IPS DF 4.7 (cell line): ENCODE measurements around the gene SKAP1.
"Not testable (repeated sequence)": the region's sequence is repeated elsewhere in the genome, so short reads cannot be mapped to it uniquely, and the experiment has no call there.

Experiments
- DNase-seq: peaks from one replicate; pipeline ENCODE4 v3.0.0-alpha.2; 2013; ENCODE audit warnings: low spot score; ENCODE audit errors: extremely low read depth

SKAP1 gene

DNA sequence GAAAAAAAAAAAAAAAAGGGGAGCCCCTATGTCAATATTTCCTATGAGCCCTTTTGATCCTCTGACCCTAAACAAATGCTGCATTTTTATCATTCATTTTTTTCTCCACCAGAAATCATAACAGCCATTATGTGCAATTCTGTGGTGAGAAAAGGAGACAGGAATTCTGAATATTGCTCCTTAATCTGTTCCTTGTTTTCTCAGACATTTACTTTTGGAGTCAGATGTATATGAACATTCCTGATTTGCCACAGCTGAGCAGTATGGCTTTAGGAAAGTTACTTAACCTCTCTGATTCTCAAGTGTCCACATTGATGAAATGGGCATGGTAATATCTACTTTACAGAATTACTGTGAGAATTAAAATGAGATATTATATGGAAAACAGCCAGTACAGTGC lies 144.4 kb downstream of the SKAP1 start:
- DNase-seq = no peak

DNA sequence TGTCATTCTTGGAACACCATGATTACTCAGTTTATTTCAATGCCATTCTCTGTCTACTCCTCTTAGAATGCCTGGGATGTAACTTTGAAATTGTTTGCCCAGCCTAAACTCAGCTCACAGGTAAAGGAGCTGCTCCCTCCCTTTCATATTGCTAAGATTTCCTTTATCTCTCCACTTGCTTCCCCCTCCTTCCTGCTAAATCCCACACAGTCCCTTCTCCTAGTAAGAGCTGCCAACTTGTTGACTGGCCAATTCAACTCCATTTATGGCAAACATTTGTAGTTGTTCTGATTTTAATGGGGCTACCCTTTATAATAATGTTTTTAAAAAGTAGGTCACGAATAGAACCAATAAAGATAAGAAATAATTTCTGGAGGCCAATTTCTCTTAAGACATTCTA lies 146.1 kb downstream of the SKAP1 start:
- no peak for DNase-seq

DNA sequence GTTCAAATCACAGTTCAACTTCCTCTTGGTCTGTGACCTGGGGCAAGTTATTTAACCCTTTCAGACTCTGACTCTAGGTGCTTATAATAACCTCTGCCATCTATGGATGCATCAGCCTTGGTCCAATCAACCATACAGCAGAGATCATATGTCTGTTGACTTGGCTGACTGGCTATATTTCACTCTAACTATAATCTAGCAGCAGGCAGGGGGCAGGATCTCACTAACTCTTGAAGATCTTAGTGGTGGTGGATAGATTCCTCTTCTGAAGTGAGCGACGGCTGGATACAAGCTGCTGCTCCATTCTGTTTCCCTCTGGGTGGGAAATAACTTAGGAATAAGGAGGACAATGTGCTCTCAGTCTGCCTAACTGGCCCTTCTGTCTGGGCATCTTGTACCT lies 146.6 kb downstream of the SKAP1 start:
- DNase-seq = no peak

DNA sequence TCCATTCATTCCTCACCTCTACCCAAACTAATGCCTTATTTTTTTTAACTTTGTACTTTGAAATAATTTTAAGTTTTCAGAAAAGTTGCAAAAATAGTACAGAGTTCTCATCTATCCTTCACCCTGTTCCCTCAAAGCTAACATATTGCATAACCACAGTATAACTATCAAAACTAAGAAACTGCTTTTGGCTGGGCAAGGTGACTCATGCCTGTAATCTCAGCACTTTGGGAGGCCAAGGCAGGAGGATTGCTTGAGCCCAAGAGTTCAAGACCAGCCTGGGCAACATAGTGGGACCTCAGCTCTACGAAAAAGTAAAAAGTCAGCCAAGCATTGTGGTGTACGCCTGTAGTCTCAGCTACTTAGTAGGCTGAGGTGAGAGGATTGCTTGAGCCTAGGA lies 147.7 kb downstream of the SKAP1 start:
- DNase-seq = no peak

DNA sequence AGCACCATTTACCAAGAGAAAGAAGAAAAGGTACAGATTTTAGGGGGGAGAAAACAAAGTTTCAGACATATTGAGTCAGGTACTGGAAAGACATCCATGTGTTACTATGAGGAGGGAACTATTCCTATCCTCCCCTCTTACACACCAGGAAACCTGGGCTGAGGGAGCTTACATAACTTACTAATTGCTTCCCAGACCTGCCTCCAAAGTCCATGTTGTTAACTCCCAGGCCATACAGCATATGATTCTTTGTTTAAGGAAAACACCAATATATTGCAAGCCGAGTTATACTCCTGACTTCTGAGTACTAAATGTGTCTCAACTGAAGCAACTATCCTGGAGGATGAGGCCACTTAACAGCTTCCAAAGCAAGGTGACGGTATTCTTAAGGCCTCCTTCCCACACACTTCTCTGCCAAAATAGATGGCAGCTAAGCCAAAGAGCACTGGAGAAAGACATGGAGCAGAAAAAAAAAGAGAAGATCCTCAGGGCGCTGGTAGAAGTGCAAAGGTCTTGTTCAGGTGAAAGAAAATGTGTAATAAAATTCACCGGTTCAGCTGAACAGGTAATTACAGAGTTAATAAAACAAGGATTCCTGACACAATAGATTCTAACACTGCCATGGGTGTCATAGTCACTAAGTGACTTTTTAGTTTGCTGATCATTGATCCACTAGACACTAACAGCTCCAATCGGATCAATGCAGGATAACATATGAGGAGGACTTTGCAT lies 151.1 kb downstream of the SKAP1 start:
- no peak for DNase-seq

DNA sequence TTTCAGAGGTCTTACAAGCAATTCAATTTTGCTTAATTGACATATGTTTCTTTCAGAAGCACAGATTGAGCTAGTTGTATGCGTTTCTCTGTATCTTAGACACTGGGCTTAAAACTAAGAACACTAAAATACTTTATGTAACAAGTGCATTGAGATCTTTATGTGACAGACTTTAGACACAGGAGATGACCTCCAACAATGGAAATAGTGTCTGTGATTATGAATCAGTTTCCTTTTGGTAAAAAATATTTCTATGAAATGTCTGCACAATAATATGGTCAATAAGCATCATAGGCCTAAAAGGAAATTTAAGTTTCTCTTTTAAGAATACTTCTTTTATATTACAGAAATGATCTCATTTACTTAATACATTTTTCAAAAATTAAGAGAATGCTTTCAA lies 153.2 kb downstream of the SKAP1 start:
- no peak for DNase-seq

DNA sequence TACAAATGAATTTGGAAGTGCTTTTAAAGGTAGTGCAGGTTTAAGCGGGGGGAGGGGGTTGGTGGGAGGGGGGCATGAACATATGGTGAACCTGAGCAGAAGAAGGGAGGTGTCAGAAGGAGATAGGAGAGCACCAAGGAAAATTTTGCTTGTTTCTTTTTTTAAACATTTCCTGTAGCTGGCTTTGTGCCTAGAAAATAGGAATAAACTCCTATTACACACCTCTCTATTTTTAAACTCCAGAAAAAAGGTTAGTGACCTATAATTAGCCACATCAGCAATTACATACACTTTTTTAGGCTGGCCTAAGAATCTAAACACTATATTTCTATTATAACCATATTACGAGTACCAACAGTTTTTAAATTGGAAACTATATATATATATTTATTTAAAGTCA lies 159.1 kb downstream of the SKAP1 start:
- DNase-seq = no peak

DNA sequence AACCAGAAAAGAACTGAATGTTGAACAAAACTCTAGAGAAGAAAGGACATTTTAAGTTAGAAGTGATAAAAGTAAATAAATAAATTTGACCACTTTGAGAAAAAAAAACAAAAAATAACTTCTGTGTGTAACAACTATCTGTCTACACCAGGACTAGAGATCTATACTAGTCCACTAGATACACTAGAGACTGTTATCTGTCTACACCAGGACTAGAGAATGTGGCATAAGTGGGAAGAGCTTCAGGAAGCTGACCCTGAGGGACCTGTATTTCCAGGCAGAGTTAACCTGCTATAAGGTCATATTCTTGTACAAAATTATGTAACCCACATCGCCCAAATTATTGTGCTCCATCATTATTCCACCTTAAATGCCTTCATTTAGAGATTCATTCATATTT lies 160.8 kb downstream of the SKAP1 start:
- DNase-seq = no peak

DNA sequence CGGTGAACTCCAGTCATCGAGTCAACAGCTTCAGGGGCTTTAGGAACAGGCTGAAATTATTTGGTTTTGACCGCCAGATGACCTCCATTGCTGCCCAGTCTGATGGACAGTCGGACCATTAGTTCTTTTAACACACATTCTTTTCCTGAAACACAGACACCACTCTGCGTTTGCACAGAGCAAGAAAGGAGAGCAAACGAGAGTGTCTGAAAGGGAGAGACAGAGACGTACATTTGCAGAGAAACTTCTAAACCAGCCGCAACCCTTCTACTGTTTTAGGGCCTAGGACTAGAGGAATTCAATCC lies 166.3 kb downstream of the SKAP1 start:
- DNase-seq = no peak

DNA sequence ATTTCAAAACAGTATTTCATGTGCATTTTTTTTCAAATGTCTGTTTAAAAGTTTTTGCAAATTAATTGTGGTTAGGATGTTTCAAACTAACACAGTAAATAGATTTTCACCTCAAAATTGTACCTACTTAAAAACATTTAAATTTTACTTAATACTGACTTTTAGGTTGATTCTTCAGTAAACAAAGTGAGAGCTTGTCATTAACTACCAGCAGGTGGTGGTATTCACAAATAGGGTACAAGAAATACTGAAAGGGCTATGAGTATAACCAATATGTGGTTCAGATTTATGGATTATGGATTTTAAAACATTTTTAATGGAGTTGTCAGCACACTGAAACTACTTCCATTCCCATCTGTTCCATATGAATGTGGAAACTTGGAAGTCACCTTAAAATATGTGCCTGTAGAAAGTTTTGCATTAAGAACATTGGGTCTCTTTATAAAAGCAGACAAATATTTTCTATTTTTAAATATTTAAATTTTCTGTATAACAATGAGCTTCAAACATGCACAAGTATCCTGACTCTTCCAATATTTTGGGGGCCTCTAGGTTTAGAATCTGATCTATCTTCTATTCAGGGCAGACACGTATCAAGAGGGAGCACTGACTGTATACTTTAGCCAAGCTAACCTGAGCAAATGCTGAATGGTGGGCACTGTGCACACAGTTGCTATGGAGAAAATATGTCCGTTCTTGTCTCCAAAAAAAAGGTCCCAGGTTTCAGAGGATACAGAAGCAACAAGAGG lies 166.9 kb downstream of the SKAP1 start:
- DNase-seq = no peak

DNA sequence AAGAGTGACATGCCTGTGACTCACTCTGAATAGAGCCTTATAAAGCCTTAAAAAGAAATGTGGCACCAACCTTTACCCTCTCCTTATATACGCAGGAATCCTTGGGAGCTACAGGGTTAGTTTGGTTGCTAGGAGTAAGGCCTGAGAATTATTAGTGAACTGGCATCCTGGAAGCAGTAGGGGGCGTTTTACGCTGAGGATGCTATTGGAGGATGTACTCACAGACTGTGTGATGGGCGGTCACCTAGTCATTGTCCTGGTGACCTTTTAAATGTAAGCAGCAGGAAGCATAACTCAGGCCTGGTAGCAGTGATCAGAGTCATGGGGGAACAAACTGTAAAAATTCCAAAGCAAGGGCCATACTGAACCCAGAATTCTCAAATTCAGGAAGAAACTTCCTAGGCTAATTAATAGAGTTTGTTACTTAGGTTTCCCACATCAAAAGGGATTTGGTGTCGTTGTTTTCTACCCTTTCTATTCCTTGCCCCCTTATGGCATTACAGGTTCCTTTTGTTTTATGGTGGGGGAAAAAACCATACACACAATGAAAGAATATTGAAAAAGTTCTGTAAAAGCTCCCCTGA lies 168.6 kb downstream of the SKAP1 start:
- peak; percentile 84 for DNase-seq

DNA sequence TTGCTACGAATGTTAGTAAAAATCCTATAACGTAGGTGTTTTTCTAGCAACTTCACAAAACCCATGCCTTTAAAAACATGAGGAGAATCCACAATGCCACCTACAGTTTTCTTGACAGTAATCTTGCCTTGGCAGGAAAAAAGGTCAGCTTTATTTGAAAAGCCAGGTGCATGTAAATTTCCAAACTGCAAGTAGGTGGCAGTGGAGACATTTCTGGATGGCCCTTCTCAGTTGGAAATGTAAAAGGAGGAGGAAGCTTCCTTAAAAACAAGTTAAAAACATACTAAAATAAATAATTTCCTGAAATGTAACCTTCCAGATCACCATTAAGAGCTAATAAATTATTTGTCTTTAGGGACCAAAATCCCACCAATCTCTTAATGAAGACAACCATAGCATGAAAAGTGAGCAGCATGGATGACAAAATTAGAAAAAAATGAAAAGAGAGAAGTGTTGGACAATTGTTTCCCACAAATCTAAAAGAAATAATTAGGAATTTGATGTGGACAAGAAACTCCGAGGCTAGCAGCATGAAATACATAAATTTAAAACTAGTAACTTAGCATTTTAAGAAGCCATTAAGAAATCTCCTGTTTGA lies 170.2 kb downstream of the SKAP1 start:
- DNase-seq = peak; percentile 33

DNA sequence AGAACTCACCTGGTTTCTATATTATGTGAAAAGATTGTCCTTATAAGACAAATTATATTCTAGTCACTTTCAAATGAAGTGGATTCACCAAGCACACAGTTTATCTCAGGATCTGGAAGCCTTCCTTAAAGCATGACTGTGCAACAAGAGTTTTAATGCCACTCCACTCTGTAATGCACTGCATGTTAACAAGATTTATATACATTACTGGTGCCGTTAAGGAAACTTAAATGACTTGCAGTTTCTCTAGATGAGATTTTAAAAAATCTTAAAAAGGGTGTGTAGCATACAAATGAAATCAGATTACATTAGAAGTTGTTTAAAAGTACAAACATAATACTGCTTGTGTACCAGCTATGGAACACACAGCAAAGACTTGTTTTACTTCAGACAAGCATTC lies 171.7 kb downstream of the SKAP1 start:
- no peak for DNase-seq

DNA sequence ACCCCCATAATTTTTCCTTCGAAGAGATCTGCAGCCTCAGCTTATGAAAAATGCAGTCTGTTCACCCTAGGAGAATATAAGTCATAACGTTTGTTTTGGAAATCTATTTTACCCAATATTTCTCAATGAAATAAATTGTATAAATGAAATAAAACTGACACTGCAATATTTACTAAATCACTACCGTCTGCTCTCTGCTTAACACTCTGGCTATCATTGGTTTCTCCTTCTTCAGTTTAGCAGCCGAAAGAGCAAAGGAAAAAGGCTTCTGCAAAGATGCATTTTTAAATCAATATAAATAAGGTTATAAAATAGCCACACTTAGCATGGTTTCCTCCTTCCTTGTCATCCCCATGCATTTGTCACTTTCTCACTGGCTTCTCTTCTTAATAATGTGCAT lies 174.3 kb downstream of the SKAP1 start:
- DNase-seq = no peak

DNA sequence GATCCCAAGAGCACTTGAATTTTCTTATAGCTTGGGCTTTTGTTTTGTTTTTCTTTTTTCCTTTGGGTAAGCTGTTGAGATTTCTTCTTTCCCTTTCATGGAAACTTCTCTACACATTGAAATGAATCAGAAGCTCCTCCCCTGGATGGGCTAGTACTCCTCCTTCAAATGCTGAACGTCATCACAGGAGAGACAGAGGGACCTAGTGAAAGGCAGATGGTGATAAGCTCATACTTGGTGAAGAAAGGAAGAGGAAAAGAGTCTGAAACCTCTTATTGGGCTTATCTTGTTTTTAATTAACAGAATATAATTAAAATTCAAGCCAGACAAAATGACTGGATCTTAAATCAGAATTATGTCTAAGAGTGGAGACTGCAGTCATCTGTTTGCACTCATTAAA lies 175.1 kb downstream of the SKAP1 start:
- DNase-seq = no peak

DNA sequence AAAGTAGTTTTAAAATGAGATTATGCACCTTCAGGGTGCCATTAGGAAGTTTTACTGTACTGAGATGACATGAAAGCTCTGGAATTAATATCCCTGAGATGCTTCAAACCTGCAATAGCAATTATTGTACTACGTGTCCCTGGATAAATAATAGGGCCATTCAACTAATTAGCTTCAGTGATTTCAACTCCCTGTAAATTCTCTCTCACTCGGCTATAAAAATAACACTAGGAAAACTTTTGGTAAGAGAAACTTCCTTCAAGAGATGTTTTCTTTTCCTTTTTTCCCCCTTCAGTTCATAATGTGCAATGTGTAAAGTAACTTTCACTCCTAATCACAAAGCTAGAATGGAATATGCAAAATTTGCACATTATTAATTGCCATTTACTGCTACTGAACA lies 176.0 kb downstream of the SKAP1 start:
- no peak for DNase-seq

DNA sequence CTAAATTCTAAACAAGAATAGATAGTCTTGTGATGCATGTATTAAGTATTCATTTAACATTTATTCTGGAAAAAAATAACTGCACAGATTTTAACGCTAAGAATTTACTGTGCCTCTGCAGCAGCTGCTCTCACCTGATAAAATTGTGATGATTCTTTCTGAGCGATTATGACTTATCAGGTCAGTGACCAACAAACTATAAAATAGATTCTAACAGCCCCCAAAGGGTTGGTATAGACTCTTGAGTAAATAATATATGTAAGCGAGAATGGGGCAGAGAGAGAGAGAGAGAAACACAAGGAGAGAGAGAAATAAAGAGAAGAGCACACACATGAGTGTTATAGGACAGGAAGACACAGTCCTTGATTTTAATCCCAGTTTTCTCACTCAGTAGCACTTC lies 178.1 kb downstream of the SKAP1 start:
- DNase-seq = no peak

DNA sequence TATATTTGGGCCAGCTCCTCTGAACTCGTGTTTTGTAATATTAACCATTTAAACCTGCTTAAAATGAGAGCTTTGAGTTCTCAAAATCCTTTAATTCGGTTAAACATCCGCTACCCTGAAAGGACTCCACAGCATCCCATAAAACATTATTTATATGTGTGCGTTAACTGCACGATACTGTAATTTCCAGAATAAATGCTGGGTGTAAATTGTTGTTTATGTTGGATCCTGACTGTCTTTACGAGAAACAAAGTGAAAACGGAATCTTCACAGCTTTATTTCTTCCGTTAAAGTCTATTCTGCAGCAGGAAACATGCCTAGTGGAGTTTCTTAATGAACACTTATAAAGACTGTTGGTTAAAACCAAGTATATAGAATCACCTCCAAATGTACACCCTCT lies 179.1 kb downstream of the SKAP1 start:
- DNase-seq = no peak

DNA sequence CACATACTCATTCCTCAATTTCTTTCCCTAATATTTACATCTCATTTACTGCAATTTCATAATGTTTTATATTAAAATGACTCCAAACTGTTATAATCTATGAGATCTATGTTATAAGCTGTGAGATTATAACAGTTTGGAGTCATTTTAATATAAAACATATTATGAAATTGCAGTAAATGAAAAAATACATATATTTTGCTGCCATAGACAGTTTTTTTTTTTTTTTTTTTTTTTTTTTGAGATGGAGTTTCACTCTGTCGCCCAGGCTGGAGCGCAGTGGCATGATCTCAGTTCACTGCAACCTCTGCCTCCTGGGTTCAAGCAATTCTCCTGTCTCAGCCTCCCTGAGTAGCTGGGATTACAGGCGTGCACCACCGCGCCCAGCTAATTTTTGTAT lies 180.0 kb downstream of the SKAP1 start:
- not testable (repeated sequence) for DNase-seq

DNA sequence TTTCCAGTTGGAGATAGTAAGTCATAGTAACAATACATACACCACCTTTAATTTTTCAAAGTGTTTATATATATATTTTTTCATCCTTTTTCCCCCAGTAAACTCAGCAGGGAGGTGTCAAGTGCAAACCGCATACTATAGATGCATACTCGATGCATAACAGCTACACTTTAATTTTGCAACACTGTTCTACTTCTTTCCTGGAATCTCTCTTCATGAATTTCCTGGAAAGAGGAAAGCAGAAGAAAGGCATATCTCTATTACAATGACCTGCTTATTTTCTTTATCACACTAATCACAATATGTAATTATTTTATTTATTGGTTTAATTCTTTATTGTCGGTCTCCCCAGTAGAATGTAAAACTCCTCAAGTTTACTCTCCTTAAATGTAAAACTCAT lies 182.4 kb downstream of the SKAP1 start:
- no peak for DNase-seq

DNA sequence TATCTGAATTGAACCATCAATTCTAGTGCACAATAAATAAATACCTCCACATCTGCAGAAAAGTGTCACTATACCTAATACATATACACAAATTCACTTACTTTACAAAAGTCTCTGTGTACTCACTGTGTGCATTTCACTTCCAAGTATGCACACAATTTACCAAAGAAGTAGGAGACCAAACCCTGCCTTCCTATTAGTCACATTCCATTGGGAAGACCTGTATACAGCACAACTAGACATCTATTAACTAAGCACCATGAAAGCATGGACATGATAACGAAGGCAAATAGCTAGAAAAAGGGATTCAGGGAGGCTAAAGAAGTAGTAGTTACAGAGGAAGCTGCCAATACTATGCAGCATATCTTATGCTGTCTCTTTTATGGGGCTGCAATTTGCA lies 183.0 kb downstream of the SKAP1 start:
- DNase-seq = no peak

DNA sequence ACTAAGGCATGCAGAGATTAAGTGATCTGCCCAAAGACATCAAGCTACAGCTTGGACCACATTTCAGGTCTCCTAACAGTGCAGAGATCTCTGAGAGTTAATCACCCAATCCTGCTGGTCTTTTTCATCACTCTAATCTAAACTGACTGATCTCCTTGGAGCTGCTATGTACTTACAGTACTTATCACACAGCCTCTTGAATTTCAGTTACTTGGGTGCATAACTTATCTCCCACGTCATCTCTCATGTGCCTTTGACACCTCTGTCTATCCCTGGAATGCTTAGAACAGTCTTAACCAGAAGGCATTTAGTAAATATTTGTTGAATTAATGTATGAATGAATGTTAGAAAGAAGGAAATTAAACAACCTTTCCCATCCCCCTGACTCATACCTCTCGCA lies 183.4 kb downstream of the SKAP1 start:
- no peak for DNase-seq
